ENCODE data around the gene TANGO2.

Gene TANGO2

DNA sequence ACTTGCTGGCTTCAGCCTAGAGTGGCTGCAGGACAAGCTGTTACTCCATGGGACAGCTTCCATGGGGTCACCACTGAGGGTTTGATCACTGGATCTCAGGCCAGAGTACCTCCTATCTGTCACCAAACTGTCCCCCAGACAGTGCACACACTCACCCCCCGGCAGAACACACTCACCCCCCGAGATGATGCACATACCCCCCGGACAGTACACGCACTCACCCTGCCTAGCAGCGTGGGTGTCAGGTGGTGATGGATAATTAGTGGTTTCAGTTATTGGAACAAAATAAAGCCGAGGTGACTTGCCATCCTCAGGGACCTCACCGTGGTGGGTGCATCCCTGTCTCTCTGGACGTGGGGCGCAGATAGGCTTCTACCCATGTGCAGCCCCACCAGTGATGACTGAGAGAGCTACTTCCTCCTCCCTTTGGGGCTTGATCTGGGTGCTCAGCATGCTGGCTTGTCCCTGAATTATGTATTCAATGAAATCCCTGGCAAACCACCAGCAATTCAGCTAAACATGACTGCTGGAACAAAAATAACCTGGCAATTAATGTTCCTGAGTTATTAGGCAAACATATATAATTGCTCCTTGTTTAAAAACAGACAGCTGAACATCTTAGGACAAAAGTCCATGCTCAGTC is 18.9 kb downstream of the TANGO2 start:
- no peak for DNase-seq (ENCODE audit: extremely low read depth in 1 of 2, low read depth in 1 of 2)

- DNase-seq (ENCODE audit: extremely low read depth in 1 of 2, low read depth in 1 of 2), result no peak
Measured at GRCh38 chr22:20040327-20041200, 19.7 kb downstream of the TANGO2 start.

DNA sequence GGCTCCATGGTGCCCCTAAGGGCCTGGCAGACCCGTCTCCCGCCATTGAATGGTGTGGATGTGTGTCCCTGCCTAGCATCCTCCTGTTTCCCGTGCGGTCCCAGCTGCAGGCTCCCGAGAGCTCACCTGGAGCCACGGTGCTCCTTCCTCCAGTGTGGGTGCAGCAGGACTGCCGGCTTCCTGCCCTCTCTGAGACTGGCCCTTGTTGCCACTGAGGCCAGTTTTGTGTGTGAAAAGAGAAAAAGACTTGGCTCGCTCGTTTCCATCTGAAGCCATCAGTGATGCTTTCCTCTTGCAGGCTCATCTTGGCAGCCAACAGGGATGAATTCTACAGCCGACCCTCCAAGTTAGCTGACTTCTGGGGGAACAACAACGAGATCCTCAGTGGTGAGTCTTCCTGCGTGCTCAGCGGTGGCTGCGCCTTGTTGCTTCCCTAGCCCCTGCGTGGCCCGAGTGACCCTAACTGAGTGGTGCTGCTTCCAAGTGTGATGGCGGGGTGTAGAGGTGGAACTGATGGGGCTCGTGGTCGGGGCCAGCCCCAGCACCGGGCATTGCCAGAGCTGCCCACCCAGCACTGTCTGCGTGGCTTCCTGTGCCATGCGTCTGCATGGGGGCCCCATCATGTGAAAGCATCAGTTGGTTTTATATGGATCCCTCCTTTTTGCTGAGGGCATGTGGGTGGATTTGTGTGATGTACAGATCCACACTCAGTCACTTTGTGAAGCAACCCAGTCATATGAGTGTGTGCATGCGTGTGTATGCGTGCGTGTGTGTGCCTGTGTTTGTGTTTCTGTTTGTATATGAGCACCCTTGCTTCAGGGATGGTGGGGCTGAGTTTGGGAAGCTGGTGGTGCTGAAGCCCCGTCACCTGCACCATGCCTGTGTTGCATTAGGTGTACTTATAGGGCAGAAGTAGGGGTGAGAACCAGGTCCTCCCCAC is 22.4 kb downstream of the TANGO2 start:
- DNase-seq (ENCODE audit: extremely low read depth in 1 of 2, low read depth in 1 of 2), result no peak

DNA sequence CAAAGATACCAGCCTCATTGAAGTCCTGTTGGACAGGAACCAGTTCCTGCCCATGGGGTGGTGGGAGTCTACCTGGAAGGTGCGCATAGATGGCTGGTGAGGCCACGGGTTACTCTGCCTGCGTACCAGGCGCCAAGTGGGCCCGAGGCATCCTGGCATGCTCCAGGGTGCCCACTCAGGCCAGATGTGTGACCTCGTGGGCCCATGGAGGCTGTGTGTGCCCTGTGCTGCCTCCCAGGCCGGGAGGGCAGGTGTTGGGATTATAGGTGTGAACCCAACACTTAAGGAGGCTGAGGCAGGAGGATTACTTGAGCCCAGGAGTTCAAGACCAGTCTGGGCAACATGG is 23.1 kb downstream of the TANGO2 start:
- no peak for DNase-seq (ENCODE audit: extremely low read depth in 1 of 2, low read depth in 1 of 2)

DNA sequence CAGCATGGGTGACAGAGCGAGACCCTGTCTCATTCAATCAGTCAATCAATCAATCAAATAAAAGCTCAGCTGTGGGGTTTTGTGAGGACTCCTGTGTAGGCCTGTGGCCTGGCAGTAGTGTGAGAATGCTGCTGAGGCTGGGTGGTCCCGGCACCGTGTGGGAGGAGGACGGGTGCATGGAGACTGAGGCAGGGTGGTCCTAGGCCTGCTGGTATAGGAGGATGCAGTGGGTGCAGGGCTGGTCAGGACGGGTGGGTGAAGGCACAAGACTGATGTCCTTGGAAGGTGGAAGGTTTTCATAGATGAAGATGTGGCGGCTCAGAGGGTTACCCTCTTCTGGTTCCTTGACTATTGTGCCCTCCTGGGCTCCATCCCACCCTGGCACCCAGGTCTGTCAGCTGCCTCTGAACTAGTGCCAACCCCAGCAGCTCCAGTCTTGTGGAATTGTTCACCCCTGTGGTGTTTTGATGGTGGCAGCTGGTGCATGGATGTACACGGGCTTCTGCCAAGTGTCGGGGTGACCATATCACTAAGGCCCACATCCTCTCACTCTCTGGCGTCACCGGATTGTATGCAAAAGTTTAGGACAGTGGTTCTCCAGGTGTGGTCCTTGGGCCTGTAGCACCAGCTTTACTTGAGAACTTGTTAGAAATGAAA is 23.7 kb downstream of the TANGO2 start:
- DNase-seq (ENCODE audit: extremely low read depth in 1 of 2, low read depth in 1 of 2), result no peak

DNA sequence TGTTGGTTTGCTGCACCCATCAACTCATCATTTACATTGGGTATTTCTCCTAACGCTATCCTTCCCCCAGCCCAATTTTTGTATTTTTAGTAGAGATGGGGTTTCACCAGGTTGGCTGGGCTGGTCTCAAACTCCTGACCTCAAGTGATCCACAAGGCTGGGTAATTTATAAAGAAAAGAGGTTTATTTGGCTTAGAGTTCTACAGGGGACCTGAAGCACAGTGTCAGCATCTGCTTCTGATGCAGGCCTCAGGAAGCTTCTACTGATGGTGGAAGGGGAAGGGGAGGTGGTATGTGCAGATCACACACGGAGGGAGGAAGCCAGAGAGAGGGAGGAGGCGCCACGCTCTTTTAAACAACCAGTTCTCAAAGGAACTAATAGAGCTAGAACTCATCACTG is 25.8 kb downstream of the TANGO2 start:
- no peak for DNase-seq (ENCODE audit: extremely low read depth in 1 of 2, low read depth in 1 of 2)

DNA sequence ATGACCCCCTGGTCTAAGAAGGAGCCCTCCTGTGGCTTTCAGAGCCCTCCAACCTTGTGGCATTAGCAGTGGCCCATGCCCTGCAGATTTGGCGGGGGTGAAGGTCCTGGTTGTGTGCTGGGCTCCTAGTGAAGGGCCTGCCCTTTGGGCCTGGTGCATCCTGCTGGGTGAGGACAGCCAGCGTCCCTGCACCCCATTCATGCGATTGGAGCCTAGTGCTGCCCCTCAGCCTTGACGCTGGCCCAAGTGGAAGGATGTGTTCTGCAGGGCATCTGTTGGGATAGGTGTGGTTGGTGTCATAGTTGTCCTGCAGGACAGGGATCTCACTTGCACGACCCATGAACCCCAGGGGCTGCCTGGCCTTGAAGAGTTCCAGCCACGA is 31.0 kb downstream of the TANGO2 start:
- no peak for DNase-seq (ENCODE audit: extremely low read depth in 1 of 2, low read depth in 1 of 2)

DNA sequence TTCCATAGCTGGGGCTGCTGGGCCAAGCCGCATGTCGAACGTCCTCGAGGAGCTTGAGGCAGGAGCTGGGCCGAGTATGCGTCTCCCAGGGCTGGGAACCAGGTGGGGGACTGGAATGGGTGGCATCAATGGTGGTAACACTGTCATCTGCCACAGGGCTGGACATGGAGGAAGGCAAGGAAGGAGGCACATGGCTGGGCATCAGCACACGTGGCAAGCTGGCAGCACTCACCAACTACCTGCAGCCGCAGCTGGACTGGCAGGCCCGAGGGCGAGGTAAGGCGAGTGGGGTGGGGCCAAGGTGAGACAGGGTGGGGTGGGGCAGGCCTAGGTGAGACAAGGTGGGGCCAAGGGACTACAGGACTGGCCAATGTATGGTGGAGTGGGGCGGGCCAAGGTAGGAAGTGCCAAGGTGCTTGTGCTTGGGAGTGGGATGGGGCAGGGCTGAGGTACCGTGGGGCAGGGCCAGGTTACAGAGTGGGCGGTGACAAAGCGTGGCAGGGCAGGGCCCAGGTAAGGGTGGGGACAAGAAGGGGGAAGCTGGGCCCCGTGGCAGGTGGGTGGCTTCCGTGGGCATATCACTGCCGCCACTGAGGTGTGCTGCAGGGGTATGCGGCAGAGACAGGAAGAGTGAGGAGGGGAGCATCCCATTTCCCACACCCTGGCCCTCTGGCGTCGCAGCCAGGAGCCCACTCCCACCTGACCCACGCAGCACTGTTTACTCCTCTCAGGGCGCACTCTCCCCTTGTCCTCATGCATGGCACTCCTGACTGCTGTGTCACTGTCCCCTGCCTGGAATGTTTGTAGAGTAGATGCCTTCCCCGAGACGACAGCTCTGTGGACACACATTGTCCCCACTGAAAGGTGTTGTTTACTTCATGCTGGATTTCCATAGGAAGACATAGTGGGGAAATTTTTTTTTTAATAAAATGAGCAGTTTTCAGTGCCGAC is 31.7 kb downstream of the TANGO2 start:
- DNase-seq (ENCODE audit: extremely low read depth in 1 of 2, low read depth in 1 of 2), result no peak

DNA sequence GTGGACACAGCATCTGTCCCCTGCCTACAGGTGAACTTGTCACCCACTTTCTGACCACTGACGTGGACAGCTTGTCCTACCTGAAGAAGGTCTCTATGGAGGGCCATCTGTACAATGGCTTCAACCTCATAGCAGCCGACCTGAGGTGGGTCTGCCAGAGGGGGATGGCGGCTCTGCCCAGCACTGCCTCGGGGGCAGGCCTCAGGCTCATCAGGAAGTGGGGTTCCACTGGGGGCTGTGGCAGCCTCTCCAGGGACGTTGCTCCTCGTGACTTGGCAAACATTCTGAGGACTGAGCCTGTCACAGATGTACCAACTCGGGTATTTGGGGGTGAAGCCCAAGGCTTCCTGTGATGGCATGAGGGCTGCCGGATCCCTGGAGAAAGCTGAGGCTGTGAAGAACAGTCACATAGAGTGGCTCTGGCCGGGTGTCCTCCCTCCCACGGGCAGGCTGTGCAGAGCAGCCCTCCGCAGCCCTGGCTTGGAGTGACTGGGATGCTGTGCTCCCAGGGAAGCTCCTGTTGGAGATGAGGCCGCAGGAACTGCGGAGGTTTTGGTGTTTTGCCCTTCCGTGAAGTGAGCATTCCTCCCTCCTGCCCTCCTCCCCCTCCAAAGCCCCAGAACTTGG is 32.6 kb downstream of the TANGO2 start:
- DNase-seq (ENCODE audit: extremely low read depth in 1 of 2, low read depth in 1 of 2), result no peak

DNA sequence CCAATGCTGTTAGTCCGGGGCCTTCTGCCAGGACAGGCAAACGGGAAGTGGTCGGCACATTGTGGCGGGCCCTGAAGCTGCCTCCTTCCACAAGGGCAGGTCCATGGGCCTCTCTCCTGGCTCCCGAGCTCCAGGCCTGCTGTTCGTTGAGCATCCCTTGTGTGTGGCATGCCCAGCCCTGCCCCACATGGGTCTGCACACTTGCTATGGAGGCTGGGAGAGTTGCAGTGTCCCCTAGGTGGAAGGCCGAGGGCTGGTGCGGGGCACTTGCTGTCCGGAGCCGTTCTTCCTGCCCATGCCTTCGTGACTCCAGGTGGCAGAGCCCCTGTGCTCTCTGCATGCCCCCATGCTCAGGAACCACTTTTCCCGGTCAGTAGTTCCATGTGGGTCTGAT is 33.1 kb downstream of the TANGO2 start:
- DNase-seq (ENCODE audit: extremely low read depth in 1 of 2, low read depth in 1 of 2), result no peak

- no peak for DNase-seq (ENCODE audit: extremely low read depth in 1 of 2, low read depth in 1 of 2)
Measured at GRCh38 chr22:20054485-20054884, 33.6 kb downstream of the TANGO2 start.

GRCh38 chr22:20055144-20055543 is 34.2 kb downstream of the TANGO2 start:
- no peak for DNase-seq (ENCODE audit: extremely low read depth in 1 of 2, low read depth in 1 of 2)

DNA sequence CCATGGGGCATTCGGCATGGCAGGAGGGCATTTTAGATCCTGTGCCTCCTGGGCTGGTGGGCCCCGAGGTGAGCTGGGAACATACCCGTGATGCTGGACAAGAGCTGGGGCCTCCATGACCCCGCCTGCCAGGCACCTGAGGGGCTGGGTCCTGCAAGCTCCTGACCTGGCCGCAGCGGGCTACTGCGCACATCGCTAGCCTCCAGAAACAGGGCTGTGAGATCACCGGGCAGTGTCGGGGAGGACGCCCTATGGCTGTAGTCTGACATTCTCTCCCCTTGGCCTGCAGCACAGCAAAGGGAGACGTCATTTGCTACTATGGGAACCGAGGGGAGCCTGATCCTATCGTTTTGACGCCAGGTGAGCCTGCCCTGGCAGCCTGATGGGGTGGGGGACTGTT is 34.7 kb downstream of the TANGO2 start:
- no peak for DNase-seq (ENCODE audit: extremely low read depth in 1 of 2, low read depth in 1 of 2)

GRCh38 chr22:20056161-20056560 is 35.3 kb downstream of the TANGO2 start:
- DNase-seq (ENCODE audit: extremely low read depth in 1 of 2, low read depth in 1 of 2), result no peak

- no peak for DNase-seq (ENCODE audit: extremely low read depth in 1 of 2, low read depth in 1 of 2)
Measured at GRCh38 chr22:20056696-20057386, 35.9 kb downstream of the TANGO2 start.

DNA sequence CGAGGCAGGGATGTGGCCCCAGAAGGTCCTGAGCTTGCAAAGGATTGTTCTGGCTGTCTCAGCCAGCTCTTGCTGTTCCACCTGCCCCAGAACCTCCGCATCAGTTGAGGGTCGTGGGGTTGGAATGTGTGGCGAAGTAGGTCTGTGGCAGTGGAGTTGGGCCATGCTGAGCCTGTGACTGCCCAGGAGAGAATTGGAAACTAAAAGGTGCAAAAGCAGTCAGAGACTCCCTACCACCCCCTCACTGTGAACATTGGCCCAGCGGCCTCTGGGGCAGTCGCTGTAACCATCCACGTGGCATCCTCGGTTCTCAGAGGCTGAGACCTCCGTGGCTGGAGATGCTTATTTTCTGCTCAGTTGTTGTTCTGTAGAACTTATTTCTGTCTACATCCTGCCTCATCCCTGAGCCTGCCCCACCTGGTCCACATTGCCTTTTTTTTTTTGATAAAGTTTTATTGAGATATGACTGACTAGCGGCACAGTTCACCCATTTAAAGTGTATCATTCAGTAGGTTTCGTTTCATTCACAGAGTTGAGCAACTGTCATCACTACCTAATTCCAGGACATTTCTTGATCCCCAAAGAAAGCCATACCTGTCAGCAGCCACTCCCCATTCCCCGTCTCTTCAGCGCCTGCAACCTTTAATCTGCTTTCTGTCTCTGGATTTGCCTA is 36.8 kb downstream of the TANGO2 start:
- DNase-seq (ENCODE audit: extremely low read depth in 1 of 2, low read depth in 1 of 2), result no peak

GRCh38 chr22:20058989-20059770 is 38.3 kb downstream of the TANGO2 start:
- DNase-seq (ENCODE audit: extremely low read depth in 1 of 2, low read depth in 1 of 2), result no peak
